Inferior parietal cortex (tissue), 1 donor: ENCODE results near the gene KCNE4.

Source experiments
- DNase-seq: peaks from one replicate; pipeline ENCODE4 v3.0.0-alpha.2; 2016; ENCODE audit errors: extremely low spot score

KCNE4 gene

DNA sequence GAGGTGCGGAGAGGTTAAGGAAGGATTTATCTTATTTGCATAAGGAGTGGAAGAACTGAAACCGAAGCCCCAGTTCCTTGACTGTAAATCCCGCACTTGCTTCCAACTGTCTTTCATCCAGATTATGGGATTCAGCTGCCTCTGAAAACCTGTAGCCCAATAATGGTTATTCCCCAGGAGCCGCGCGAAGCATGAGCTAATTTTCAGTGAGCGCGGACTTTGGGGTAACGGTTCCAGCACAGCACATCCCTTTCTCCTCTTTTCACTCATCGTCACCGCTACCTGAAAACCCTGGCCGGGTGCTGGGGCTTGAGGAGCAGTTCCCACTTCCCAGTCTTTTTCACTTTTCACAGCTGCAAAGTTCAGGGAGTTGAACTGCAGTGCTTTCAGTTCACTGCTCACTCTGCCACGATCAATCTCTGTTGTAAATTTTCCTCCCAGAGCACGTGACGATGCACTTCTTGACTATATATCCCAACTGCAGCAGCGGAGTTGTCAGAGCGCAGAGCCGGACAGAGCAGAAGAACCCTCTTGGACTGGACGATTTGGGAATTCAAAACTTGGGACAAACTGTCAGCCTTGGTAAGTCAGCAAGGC is at the start of gene KCNE4:
KCNE4 (plus strand) TSS at position 498 of the 597 bp plus-strand sequence. CDS start 641 bp downstream, outside the sequence.
- no peak for DNase-seq

DNA sequence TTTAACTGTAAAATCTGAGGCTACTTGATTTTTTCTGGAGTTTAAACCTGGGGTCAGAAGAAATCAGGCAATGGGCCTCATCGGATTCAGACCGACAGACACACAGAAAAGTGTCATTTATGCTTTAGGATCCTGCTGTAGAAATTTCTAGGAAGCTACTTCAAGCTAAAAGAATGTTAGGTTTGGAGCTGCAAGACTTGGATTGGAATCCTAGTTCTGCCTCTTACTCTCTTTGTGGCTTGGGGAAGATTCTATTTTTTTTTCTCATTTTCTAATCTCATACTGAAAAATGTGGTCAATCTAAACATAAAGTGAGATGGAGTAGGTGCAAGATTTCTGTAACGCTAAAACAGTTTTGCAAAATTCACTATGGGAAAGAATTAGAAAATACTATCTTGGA is 48.8 kb upstream of the KCNE4 start:
- DNase-seq, result no peak

GRCh38 chr2:223005496-223005895 is 46.5 kb upstream of the KCNE4 start:
- DNase-seq, result no peak

DNA sequence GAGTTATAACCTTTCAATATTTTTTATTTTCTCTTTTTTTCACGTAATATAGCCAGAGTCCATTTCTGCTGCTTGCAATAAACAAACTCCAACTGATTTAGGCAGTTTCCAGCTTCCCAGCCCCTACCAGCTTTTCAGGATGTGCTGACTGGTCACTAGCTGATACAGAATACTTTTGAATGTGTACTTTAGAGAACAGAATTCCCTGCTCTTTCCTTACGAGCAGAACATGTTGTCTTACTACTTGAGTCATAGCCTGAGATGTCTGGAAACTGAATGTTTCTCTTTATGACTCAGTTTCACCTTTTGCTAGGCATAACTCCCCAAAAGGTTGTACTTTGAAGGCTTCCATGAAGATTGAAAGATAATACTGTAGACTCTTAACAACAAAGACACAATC is 44.5 kb upstream of the KCNE4 start:
- DNase-seq, result no peak

DNA sequence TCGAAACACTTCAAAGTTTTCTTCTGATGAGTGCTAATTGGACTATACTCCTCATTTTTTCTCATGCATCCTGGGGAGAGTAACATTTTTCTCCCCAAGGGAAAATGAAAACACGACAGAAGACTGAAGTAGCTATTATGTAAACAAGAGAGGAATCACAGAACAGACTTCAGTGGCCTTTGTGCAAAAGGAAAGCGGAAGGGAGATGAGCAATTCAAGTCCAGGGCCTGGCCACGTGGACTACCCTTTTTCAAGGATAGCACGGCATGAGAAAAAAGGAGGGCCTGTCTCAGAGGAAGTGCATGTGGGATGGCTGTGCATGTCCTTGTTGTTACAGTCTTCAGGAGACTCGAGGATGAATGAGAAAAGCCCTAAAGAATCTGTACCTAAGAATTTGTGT is 43.8 kb upstream of the KCNE4 start:
- no peak for DNase-seq

- DNase-seq, result no peak
These were observed 43.0 kb upstream of the KCNE4 start for GRCh38 chr2:223008956-223009355.

GRCh38 chr2:223010641-223011040 is 41.3 kb upstream of the KCNE4 start:
- DNase-seq, result no peak

DNA sequence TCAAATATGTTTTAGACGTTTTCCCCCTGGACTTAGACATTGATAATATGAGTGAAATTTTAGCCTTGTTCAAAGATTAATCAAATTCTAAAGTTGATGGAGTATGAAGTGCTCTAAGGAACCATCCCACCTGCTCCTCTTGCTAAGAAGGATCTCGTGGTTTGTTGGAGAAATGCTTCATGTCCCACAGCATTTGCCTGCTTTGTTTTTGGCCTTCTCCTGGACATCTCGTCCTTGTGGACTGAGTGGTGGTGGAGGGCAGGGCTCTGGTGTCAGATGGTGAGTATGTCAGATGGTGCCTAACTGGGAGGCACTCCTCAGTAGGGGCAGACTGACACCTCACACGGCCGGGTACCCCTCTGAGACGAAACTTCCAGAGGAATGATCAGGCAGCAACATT is 39.7 kb upstream of the KCNE4 start:
- DNase-seq, result no peak

GRCh38 chr2:223019390-223019930 is 32.5 kb upstream of the KCNE4 start:
- DNase-seq, result no peak

DNA sequence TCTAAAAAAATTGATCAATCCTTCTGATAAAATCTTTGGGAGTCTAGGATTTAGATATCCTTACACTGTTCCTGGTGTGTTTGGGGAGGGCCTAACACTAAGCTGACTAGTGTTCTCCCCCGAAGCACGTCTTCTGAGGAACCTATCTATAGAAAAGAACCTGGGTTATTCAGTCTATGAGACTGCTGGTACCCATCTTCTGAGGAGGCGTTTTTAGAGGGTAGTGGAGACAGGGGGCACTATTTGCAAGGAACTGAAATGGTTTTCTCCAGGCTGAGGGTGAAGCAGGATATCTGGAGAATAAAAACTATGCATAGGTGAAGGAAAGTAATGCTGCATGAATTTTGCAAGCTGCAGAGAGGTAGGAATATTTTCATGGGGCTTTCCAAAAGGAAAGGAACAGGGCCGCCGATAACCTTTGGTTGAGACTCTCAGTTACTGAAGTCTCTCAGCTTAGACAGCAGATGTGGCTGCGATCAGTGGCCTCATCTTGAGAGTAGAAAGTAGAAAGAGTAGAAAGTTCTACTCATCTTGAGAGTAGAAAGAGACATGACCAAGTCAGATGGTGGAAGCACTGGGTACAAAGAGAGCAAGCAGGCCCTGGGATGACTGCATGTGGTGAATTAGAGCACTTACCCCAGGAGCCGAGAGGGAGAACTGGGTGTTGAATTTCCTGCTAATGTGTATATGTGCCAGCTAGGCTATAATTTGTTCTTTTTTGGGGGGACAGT is 31.8 kb upstream of the KCNE4 start:
- DNase-seq, result no peak

GRCh38 chr2:223020971-223021675 is 30.9 kb upstream of the KCNE4 start:
- DNase-seq, result no peak

DNA sequence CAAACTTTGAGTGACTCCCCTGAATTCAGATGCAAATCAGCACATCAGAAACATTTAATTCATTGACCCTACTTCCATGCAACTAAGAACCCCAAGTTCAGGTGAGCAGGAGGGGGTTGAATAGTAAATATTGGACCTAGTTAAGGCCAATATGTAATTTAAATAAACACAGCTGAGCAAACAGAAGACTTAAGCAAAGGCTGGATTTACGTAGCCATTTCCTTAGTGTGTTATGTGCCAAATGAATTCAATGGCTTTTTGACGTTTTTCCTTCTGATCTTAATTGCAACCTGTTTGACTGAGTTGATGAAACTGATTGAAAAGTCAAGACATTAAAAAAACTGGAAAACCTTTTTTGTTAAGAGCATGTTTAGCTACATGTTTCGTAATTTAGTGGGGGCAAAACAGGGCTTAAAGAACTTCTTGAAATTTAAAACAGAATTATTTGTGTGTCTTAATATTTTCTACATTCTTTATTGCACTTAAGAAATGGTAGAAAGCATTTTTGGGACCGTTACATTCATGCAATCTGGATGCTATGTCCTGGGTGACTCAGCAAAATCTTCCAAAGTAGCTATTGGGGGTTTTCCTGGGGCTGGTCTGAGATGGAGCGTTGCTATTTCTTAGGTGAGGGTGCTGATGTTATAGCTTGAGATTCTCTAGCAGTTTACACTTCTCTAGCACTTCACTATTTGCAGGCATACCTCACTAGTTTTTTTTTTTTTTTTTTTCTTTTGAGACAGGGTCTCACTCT is 25.5 kb upstream of the KCNE4 start:
- DNase-seq, result no peak

DNA sequence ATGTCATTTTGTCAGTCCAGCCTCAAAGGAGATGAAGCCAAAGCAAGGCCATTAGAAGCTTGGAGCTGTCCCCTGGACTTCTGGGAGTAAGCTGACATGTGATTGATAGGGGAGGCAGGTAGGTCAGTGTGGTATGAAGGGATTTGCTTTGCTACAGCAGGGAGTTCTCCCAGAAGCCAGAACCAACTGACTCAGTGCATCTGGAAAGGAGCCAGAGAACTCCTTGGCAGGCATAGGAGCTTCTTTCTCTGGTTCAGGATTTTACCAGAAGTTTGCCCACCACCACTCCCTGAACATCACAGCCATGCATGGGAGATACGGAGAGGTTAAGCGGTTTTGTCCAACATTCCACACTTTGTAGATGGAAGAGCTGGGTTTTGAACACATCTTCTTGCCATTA is 24.5 kb upstream of the KCNE4 start:
- no peak for DNase-seq

GRCh38 chr2:223029287-223029686 is 22.7 kb upstream of the KCNE4 start:
- no peak for DNase-seq

DNA sequence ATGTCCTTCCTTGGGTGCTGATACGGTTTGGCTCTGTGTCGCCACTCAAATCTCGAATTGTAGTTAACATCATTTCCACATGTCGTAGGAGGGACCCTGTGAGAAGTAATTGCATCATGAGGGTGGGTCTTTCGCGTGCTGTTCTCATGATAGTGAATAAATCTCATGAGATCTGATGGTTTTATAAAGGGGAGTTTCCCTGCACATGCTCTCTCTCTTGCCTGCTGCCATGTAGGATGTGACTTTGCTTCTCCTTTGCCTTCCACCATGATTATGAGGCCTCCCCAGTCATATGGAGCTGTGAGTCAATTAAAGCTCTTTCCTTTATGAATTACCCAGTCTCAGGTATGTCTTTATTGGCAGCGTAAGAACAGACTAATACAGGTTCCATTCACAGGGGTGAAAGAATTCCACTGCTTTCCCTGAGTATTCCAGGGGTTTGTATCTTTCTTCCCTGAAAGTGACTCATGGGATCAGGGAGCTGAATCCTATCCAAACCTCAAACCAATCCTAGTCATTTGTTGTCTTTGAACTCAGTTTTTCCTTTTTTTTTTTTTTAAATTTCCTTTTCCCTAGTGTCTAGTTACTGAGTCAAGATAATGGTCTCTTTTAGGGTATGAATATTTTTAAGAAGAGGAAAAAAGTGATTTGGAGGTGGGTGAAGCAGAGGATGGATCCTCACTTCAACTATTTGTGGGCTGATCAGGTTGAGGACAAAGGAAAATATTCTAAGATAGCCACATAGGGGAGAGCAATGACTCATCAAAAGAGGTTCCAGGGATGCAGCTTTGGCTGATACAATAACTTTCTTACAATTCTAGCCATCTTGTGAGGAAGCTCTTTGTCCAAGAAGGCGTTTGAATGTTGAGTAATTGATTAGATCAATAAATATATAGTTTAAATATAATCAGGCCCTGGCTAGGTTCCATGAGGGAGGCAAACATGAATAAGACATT is 19.5 kb upstream of the KCNE4 start:
- DNase-seq, result no peak

DNA sequence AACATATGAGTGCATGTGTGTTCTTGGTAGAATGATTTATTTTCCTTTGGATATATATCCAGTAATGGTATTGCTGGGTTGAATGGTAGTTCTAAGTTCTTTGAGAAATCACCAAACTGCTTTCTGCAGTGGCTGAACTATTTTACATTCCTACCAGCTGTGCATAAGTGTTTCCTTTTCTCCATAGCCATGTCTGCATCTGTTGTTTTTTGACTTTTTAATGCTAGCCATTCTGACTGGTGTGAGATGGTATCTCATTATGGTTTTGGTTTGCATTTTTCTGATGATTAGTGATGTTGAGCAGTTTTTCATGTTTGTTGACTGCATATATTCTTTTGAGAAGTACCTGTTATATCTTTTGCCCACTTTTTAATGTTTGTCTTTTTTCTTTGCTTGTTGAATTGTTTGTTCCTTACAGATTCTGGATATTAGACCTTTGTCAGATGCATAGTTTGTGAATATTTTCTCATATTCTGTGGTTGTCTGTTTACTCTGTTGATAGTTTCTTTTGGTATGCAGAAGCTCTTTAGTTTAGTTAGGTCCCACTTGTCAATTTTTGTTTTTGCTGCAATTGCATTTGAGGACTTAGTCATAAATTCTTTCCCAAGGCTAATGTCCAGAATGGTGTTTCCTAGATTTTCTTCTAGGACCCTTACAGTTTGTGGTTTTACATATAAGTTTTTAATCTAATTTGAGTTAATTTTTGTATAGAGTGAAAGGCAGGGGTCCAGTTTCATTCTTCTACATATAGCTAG is 17.6 kb upstream of the KCNE4 start:
- DNase-seq, result no peak

DNA sequence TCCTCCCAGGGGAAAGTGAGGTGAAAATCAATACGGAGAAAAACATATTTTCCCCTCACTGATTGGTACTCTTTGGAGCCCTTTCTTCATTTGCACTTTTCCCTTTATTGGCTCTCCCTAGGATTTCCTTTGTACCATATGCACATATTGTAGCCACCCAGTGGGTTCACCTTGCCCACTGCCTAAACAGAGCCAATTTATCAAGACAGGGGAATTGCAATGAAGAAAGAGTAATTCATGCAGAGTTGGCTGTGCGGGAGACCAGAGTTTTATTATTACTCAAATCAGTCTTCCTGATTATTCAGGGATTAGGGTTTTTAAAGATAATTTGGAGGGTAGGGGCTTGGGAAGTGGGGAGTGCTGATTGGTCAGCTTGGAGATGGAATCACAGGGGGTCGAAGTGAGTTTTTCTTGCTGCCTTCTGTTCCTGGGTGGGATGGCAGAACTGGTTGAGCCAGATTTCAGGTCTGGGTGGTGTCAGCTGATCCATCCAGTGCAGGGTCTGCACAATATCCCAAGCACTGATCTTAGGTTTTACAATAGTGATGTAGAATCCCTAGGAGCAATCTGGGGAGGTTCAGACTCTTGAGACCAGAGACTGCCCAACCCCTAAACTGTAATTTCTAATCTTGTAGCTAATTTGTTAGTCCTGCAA is 15.1 kb upstream of the KCNE4 start:
- DNase-seq, result no peak

DNA sequence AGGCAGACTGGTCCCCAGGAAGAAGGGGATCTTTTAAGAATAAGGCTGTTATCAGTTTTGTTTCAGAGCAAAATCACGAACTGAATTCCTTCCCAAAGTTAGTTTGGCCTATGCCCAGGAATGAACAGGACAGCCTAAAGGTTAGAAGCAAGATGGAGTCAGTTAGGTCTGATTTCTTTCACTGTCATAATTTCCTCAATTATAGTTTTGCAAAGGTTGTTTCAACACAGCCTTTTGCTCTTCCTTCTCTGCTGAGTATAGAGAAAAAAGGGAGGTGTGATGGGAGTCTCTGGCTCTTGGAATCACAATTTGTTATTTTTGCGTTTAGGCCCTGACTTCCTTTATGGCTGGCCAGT is 14.6 kb upstream of the KCNE4 start:
- no peak for DNase-seq

- no peak for DNase-seq
These were observed 12.4 kb upstream of the KCNE4 start for GRCh38 chr2:223039618-223040017.

- no peak for DNase-seq
These were observed 11.5 kb upstream of the KCNE4 start for GRCh38 chr2:223040527-223040926.
